Activated CD4-positive, alpha-beta T cell treated with anti-CD3 and anti-CD28 coated beads, Interleukin-2, amount 50 U/mL, for 1 hour (primary cell): ENCODE results near the gene PLK3.
"Not testable (repeated sequence)": the region's sequence is repeated elsewhere in the genome, so short reads cannot be mapped to it uniquely, and the experiment has no call there.

Experiments used
- DNase-seq: peaks from one replicate; pipeline ENCODE4 v3.0.0-alpha.2; 2020

The PLK3 gene

DNA sequence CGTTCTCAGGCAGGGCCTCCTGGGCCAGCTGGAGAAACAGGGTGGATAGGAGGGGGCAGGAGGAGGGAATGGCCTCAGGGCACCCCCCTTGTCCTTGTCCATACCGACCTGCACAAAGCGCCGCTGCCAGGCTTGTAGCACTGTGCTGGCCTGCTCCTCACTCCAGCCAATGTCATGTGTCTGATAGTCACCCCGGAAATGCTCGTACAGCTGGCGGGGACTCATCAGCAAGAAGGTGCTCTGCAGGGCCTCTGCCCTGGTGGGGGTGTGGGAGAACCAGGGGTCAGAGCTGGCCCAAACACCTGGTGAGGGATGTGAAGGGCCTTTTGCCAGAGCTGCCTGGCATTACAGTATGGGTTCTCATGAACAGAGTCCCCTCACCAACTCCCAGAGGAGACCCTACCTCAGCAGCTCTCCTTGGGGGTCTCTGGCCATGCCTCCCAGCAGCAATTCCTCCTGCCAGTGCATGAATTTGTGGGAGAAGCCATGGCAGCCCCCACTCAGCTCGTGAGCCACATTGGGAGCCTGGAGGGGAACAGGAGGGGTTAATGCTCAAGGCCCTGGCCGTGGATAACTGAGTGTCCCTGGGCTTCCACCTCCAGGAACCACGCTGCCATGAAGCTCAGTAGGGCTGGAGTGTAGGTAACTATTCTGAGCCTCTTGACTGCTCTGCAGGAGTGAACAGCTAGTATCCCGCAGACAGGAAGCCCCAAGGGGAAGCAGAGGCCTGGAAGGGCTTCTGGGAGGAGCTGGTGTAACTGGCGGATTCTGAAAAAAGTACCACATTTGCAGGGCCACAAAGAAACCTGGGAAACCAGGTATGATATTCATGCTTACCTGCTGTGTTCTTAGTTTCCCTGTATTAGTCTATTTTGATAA is 29.6 kb downstream of the PLK3 start:
- no peak for DNase-seq

DNA sequence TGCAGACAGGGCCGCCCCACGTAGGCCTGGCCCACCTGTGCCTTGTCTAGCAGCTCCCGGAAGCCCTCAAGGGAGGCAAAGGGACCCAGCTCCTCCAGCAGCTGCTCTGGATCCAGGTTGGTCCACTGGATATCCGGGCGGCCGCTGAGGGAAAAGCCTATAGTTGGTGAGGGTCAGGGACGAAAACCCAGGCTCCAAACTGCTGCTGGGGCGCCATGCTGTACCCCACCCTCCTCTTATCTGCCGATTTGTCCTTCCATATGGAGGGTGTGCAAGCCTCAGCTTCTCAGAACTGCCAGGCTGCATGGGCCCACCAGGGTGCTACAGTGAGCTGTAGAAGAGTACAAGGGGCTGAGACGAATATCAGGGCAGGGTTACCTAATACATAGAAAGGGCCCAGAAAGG is 30.7 kb downstream of the PLK3 start:
- DNase-seq, result no peak

DNA sequence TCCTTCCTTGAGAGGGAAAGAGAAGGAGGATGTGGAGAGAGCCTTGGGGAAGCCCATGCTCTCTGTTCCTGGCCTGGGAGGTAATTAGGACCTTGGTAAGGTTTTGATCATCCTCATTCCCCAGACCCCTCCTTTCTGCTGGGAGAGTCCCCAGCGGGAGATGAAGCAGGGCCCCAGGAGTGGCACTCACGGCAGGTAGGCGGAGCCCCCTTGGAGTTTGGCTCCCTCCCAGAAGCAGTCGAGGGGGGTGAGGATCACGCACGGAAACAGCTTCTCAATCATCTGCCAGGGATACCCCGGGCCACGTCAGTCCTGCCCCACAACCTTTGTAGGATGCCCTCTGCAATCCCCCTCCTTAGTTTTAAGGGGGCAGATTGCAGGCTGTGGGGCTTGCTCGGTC is 31.3 kb downstream of the PLK3 start:
- no peak for DNase-seq

DNA sequence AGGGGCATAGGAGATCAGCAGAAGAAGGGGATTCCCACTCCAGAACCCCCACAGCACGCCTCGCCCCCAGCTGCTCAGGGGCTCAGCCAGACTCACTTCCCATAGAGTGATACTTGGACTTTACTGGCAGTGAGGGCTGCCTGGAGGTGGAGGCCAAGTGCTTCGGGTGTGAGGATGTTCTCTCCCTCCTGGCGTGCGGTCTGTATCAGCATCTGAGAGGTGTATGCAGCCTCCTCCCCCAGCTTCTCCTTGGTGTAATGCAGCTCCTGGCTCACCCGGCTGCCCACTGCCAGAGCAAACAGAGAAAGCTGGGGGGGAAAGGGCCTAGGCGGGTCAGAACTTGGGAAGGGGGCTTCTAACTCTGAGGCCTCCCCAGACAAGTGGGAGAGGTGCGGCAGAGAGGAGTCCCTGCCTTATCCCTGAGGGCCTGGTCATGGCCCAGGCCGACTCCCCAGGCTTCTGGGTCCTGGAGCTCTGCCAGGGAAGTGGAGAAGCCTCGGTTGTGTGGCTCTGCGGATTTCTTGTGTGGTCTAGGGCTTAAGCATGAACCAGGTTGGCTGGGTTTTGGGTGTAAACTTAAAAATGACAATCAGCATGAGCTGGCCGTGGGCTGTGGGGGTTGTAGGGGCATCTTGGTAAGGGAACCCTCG is 32.0 kb downstream of the PLK3 start:
- no peak for DNase-seq

DNA sequence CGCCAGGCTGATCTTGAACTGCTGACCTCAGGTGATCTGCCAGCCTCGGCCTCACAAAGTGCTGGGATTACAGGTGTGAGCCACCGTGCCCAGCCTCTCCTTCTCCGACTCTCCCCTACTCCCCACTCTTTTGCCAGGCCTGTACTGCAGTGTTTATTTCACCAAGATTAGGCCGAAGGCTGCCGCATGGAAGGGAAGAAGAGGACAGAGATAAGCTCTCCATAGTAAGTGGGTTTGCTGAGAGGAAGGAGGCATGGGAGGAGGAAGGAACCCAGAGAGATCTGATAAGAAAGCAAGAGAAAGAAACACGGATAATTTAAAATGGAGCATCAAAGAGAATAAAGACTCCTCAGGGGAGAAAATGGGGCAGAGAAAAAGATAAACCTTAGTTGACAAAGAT is 34.2 kb downstream of the PLK3 start:
- no peak for DNase-seq

DNA sequence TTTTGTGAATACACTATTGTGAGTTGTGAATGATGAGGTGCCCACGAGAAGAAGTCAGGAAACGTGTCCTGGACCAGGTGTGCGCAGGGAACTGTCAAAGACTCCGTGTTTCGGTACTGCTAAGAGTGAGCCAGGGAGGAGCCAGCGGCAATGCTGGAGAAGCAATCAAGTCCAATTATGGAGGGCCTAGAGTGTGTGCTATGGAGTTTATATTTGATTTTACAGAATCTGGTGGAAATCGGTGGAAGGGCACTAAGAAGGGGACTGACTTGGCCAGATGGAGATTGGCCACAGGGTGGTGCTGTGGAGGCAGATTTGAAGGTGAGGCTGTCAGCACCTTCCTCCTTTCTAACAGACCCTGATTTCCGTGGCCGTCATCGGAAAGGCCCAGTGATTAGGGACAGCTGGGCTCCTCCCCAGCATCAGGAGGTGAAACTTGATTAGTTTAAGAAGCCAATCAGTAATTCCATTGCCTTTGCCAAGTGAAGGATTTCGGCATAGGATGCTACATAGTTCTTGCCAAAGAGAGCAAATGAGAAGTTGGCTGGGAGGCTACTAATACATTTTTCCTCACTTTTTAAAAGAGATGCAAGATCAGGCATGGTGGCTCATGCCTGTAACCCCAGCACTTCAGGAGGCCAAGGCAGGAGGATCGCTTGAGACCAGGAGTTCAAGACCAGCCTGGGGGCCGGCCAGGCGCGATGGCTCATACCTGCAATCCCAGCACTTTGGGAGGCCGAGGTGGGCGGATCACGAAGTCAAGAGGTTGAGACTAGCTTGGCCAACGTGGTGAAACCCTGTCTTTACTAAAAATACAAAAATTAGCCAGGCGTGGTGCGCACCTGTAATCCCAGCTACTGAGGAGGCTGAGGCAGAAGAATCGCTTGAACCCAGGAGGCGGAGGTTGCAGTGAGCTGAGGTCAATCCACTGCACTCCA is 35.8 kb downstream of the PLK3 start:
- DNase-seq, result peak; percentile 89

DNA sequence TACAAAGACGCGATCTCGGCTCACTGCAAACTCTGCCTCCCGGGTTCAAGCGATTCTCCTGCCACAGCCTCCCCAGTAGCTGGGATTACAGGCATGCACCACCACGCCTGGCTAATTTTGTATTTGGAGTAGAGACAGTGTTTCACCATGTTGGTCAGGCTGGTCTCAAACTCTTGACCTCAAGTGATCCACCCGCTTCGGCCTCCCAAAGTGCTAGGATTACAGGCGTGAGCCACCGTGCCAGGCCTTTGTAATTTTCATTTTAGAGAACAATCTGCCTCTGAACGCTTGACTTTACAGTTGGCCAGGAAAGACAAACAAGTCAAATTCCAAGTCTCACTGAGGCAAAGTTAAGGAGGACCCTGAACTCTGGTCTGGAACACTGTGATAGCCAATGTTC is 38.1 kb downstream of the PLK3 start:
- DNase-seq, result not testable (repeated sequence)

DNA sequence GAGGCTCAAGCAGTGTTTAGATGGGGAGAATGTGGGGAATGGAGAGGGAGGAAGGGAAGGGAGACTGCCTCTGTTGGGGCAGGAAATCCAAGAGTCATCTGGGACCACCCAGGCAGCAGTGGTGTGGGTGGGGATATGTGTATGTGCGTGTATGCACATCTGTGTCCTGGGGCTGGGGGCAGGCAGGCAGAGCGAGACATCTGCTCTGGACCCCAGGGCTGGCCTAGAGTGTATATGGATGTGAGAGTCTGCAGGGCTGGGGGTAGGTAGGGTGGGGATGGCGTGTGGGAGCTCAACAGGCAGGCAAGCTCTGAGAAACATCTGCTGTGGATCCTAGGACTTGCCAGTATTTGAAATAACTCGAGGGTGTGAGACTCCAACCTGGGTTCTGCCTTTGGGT is 39.4 kb downstream of the PLK3 start:
- DNase-seq, result no peak

DNA sequence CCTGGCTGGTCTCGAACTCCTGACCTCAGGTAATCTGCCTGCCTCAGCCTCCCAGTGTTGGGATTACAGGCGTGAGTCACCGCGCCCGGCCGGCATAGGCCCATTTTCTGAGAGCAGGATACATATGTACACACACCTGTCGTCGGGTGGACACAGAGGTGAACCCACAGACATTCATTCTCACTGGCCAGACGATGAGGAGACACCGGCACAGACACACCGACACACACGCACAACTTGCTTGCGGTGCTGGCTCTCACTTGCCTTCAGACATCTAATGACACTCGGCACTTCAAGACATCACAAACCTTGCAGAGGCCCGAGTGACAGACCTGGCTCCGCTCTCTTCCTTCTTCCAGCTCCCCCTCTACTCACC is 42.3 kb downstream of the PLK3 start:
- no peak for DNase-seq

DNA sequence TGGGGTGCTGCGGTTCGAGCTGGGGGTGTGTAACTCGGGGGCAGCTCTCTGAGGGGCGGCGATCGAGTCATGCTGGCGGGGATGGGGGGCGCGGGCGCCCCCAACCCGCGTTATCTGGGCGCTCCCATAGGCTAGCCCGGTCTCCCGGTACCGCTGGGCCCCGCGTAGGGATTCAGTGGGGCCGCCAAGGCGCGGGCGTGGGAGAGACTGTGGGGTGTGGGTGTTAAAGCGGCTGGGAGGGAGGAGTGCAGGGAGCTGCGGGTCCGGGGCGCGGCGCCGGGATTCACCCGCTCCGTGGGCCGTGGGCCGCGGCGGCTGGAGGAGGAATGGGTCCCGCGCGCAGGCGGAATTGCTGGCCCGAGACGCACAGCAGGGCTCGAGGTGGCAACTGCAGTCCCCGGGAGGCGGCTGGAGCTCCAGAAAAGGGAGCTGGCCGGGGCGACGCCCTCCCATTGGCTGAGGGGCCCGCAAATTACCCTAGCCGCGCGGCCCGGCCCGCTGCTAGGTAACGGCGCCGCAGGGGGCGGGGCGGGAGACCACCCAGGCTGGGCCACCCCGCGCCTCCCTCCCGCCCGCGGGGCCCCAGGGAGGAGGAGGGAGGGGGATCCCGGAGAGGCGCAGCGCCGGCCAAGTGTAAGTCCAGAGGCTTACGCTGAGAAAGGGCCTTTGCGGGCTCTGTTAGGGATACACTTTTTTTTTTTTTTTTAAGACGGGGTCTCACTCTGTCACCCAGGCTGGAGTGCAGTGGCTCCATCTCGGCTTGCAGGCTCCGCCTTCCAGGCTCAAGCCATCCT is 42.9 kb downstream of the PLK3 start, which contains the start of gene PTCH2:
PTCH2 (minus strand) TSS at position 392 of the 794 bp plus-strand sequence; CDS start at position 71, 321 bp downstream.
- no peak for DNase-seq

DNA sequence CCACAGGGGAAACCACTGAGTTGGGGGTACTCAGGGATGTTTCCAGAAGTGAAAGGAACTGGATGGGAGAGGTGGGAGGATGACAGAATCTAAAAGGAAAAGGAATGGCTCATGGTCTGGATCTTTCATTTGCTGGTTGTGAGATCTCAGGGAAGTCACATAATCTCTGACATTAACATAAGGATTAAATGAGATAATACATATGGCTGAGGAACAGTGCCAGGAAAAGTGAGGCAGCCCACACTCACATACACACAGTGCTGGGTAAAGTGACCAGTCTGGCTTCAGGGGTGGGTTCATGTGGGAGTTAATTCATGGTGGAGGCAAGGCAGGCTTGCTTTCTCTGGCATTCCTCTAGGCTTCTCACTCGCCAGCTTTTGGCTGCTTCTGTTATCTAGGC is 46.8 kb downstream of the PLK3 start:
- DNase-seq, result no peak

DNA sequence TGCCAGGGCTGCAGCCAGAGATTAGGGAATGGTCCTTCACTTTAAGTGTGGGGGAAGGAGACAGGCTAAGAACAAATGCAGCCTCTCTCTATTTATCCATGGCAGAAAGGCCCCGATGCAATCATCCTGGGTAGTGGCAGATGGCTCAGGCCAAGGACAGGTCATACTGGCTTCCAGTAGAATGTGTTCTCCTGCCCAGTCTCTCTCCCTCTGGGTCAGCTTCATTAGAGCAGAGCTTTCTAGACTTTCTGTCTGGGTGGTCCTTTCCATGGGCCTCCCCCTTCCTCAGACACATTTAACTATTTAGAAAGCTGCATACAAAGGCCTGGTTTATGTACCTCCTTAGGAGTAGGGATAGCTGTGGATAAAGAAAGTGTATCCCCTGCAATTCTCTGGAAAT is 47.7 kb downstream of the PLK3 start:
- no peak for DNase-seq

DNA sequence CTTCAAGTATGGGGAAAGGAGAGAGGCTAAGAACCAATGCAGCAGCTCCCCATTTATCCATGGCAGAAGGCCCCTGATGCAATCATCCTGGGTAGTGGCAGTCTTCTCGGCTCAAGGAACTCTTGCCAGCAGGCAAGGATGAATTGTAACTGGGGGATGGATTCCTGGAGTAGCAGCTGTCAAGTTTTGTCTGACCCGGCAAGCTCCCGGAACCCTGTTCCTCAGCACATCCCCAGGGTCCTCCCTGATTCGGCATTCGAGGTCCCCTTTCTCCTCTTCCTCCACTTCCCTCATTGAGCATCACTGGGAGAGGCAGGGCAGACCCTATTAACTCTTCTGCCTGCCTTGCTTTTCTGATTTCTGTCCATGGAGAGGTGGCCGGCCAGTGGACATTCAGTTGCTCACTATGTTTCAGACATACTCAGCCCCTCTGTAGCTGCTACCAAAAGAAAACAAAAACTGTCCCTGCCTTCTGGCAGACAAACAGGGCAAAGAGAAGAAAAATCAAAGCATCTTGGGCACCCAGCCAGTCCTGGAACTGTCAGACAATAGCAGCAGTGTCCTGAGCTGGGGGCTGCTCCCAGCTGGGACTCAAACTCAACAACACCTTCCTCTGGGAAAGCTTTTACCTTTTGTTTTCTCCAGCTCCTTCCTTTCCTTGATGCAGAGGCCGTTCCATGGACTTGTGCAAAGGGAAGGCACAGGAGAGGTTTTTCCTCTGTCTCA is 48.4 kb downstream of the PLK3 start:
- DNase-seq, result no peak

DNA sequence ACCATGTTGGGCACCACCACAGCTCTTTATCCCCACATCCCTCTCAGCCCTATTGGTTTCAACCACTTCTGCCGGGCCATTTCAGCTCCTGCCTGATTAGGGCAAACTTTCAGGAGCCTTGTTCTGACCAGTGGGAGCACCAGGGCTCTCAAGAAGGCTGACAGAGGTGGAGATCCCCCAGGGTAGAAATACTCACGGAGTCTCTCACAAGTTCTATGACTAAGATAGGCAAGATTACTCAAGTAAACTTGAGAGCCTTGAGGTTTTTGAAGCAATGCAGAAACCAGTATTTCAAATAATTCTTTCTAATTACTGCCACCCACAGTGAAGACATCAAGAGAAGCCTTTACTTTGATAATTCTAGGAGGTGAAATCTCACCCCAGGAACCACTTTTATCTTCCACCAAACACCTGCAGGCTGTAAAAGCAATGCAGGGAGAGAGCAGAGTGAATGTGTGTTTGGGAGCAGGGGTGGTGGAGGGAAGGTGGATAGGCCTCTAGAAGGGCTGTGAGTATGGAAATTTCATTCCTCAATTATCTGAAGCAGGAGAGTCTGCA is 49.5 kb downstream of the PLK3 start:
- no peak for DNase-seq

DNA sequence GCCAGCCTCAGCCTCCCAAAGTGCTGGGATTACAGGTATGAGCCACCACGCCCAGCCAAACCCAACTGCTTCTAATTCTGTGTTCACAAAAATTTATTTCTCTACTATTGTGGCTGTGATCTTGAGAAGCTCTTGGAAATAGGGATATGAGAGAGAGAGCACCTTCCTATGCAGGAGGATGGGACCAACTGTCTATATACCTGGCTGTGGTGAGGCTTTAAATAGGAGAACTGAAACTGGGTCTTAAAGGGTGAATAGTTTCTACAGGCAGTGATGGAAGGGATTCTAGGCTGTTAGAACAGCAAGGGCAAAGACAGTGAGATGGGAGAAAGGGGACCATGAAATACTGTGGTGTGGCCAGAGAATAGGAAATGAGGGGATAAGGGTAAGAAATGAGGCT is 51.1 kb downstream of the PLK3 start:
- no peak for DNase-seq

DNA sequence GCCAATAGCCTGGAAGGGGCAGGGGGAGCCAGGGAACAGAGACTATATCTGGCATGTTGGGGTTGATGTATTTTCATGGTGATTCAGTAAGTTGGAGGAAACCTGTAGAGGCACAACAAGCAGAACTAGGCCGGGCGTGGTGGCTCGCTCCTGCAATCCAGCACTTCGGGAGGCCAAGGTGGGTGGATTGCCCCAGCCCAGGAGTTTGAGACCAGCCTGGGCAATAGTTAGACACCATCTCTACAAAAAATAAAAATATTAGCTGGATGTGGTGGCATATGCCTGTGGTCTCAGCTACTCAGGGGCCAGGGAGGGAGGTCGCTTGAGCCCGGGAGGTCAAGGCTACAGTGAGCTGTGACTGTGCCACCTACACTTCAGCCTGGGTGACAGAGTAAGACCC is 53.0 kb downstream of the PLK3 start:
- no peak for DNase-seq

DNA sequence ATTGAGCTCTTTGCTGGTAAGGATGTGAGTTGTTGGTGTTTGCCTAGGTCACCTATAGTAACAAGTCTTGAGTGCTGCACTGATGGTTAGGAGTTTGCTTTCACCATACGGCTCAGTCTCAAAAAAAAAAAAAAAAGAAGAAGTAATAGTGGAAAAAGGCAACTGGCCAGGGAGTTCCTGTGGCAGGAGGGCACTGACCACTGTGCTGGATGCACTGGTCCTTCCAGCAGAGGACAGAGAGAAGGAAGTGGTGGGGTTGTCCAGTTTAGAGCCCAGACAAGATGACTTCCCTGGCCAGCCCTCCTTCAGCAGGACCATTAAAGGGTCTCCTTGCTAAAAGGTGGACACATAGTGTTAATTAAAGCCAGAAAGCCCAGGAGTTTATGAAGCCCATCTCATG is 54.8 kb downstream of the PLK3 start:
- no peak for DNase-seq
